ENCODE data around the gene ZNF648.
"Not testable (repeated sequence)": the region's sequence is repeated elsewhere in the genome, so short reads cannot be mapped to it uniquely, and the experiment has no call there.

The ZNF648 gene

GRCh38 chr1:182029002-182029378 lies 32.5 kb downstream of the ZNF648 start:
- DNase-seq (ENCODE audit: low spot score): no peak

GRCh38 chr1:182015360-182015759 lies 46.2 kb downstream of the ZNF648 start:
- no peak for DNase-seq (ENCODE audit: low spot score)

- not testable (repeated sequence) for DNase-seq (ENCODE audit: low spot score)
Measured at GRCh38 chr1:182010800-182011370, 50.6 kb downstream of the ZNF648 start.

GRCh38 chr1:182005398-182005797 lies 56.1 kb downstream of the ZNF648 start:
- DNase-seq (ENCODE audit: low spot score): not testable (repeated sequence)

GRCh38 chr1:182004601-182005000 lies 56.9 kb downstream of the ZNF648 start:
- DNase-seq (ENCODE audit: low spot score): no peak

Measured in GM03348 (cell line).